GM21529 (cell line): ENCODE results near the gene NPIPA8.
"Not testable (repeated sequence)": the region's sequence is repeated elsewhere in the genome, so short reads cannot be mapped to it uniquely, and the experiment has no call there.

Experiments
- ATAC-seq: cut with Tn5 transposase; IDR thresholded peaks from one replicate; pipeline ENCODE4 v1.9.1; 2021; ENCODE audit not compliant: unreplicated experiment

Gene NPIPA8

GRCh38 chr16:18336636-18337035 is at the start of gene NPIPA8:
NPIPA8 (minus strand) TSS chr16:18336736; CDS start chr16:18332662, 4,074 bp downstream.
- ATAC-seq = not testable (repeated sequence)

- not testable (repeated sequence) for ATAC-seq
Observed at GRCh38 chr16:18385285-18385684, 48.7 kb upstream of the NPIPA8 start.

DNA sequence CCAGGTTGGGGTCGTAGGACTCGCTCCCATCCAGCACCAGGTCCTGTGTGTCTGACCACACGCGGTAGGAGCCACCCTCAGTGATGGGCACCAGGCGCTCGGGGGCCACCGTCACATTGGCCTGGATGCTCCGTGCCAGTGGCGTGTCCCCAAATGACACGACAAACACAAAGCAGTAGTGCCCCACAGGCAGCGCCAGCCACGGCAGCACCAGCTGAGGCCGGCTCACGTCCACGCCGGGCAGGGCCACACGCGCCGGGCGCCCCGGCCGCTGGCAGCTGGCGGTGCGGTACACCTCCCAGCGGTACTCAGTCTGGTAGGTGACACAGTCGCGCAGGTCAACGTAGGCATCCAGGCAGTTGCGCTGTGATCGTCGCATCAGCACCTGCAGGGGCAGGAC is 48.3 kb upstream of the NPIPA8 start:
- not testable (repeated sequence) for ATAC-seq

DNA sequence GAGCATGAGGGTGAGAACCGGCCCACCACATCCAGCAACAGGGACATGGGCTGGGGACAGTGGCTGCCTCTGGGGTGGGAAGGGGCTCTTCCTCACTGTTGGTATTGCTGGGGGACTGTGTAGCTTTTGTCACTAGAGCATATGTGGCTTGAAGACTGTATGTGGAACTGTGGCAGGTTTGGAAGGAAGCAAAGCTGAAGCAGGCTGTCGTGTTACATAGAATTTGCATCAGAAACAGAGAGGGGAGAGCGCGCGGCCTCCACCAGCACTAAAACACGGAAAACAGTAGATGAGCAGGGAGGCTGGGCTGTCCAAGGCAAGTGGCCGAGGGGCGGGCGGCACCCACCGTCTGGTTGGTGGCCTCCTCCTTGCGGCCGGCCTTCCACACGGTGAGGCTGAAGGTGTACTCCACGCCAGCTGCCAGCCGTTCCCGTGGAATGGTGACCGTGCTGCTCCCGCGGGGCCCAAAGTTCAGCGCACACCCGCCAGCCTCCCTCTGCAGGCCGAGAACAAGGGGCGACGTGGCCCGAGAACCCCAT is 47.6 kb upstream of the NPIPA8 start:
- not testable (repeated sequence) for ATAC-seq

- ATAC-seq = not testable (repeated sequence)
Observed at GRCh38 chr16:18382696-18383095, 46.2 kb upstream of the NPIPA8 start.

- ATAC-seq = not testable (repeated sequence)
Observed at GRCh38 chr16:18347742-18348141, 11.2 kb upstream of the NPIPA8 start.

- ATAC-seq = not testable (repeated sequence)
Observed at GRCh38 chr16:18346993-18347392, 10.5 kb upstream of the NPIPA8 start.

DNA sequence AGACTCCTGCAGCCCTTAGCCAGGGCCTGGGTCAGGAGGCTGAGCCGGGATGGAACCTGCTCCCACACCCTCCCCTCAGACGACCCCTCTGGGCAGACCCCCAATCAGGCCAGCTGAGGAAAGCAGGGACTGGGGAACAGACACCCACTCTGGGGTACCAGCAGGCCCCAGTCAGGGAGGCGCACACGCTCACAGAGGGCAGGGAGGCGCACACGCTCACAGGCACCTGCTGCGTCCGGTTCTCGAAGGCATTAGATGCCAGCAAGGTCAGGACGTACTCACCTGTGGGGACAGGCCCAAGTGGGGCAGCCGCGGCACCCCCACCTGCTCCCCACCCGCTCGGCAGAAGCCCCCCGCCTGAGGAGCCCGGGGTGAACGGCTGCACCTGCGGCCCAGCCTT is 8.1 kb upstream of the NPIPA8 start:
- not testable (repeated sequence) for ATAC-seq

GRCh38 chr16:18341986-18342385 is 5.5 kb upstream of the NPIPA8 start:
- not testable (repeated sequence) for ATAC-seq

DNA sequence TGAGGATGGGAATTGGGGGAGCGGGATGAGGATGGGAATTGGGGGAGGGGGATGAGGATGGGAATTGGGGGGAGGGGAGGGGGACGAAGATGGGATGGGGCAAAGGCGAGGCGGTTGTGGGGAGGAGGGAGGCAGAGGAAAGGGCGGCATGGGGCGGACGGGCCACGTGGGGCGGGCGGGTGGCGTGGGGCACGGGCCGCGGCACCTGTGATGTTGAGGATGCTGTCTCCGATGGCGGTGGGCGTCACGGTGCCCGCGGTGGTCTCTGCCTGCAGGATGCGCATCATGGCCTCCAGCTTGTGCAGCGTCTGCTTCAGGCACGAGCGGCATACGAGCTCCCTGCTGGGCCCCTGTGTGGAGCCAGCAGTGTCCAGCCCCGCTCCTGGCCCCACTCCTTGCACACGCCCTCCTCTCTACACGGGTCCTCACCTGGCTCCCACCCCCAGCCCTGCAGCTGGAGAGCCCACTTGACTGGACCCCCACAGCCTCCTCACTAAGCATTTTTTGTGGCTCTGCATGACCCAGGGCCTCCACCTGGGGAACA is 5.0 kb upstream of the NPIPA8 start:
- not testable (repeated sequence) for ATAC-seq

GRCh38 chr16:18339210-18339609 is 2.7 kb upstream of the NPIPA8 start:
- not testable (repeated sequence) for ATAC-seq

DNA sequence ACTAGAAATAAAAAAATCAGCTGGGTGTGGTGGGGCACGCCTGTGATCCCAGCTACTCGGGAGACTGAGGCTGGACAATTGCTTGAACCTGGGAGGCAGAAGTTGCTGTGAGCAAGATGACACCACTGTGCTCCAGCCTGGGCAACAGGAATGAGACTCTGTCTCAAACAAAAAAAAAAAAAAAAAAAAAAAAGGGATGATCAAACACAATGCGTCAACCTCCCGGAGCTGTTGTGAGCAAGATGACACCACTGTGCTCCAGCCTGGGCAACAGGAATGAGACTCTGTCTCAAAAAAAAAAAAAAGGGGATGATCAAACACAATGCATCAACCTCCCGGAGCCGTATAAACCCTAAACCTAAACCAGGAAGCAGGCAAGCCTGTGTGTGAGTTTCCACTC is 24.7 kb downstream of the NPIPA8 start:
- ATAC-seq = not testable (repeated sequence)

DNA sequence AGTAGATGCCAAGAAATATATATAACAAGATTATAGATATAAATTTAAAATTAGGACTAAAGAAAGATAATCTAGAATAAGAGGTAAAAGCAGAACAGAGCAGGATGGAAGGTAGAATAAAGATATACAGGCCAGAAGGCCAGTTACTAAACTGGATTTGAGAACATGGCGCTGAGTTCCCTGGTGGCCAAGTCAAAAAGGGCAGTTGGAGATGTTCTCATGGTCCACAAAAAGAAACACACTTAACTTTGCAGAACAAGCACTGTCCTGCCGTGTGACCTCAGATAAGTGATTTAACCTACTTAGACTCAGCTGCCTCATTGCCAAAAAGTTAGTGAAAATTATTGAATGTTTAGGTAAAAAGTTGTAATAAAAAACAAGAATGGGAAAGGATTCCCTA is 27.4 kb downstream of the NPIPA8 start:
- ATAC-seq = not testable (repeated sequence)

DNA sequence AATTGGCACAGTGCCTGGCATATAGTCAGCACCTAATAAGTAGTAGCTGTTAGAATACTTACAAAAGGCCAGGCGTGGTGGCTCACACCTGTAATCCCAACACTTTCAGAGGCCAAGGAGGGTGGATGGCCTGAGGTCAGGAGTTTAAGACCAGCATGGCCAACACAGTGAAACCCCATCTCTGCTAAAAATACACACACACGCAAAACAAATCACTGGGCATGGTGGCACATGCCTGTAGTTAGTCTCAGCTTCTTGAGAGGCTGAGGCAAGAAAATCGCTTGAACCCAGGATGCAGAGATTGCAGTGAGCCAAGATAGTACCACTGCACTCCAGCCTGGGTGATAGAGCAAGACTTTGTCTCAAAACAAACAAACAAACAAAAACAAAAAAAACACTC is 29.3 kb downstream of the NPIPA8 start:
- not testable (repeated sequence) for ATAC-seq

GRCh38 chr16:18306066-18306465 is 30.5 kb downstream of the NPIPA8 start:
- ATAC-seq = not testable (repeated sequence)

- ATAC-seq = not testable (repeated sequence)
Observed at GRCh38 chr16:18303059-18303706, 33.4 kb downstream of the NPIPA8 start.

- not testable (repeated sequence) for ATAC-seq
Observed at GRCh38 chr16:18297714-18298113, 38.8 kb downstream of the NPIPA8 start.

GRCh38 chr16:18296931-18297330 is 39.6 kb downstream of the NPIPA8 start:
- not testable (repeated sequence) for ATAC-seq

GRCh38 chr16:18294371-18294770 is 42.2 kb downstream of the NPIPA8 start:
- not testable (repeated sequence) for ATAC-seq

- ATAC-seq = not testable (repeated sequence)
Observed at GRCh38 chr16:18293337-18293956, 43.1 kb downstream of the NPIPA8 start.

GRCh38 chr16:18290959-18291358 is 45.6 kb downstream of the NPIPA8 start:
- not testable (repeated sequence) for ATAC-seq

DNA sequence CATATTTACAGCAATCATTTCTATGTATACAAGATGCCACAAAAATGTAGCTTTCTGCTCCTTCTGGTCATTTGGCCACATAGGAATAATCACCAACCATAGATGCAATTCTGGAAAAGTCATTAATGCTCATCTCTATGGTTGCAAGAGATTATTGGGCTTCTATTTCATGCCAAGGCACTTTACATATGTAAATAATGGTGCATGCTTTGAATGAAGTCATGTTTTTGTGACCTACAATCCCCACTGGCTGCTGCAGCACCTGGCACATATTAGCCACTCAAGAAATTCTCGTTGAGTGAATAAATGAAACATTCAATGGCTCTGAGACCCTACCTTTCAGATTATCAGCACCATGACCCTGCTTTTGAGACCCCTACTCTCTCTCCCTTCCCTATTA is 50.2 kb downstream of the NPIPA8 start:
- ATAC-seq = not testable (repeated sequence)
